Neutrophil (primary cell): ENCODE measurements around the gene B4GALT1.
"Not testable (repeated sequence)": the region's sequence is repeated elsewhere in the genome, so short reads cannot be mapped to it uniquely, and the experiment has no call there.

Experiments used
- H3K27ac ChIP-seq: fragments of 200-600 bp; sonication (generic); 2 replicates; pipeline ENCODE4 v1.5.1; 2016; ENCODE audit warnings: mild to moderate bottlenecking, moderate library complexity
- H3K27me3 ChIP-seq: fragments of 200-600 bp; sonication (generic); 2 replicates; pipeline ENCODE4 v1.6.0; 2016; ENCODE audit warnings: mild to moderate bottlenecking
- H3K36me3 ChIP-seq: fragments of 200-600 bp; sonication (generic); 2 replicates; pipeline ENCODE4 v1.5.1; 2017
- H3K4me1 ChIP-seq, 2 experiments: fragments of 200-600 bp in 1 of 2; sonication (generic) in 1 of 2; 1 replicate in 1 of 2; 2 replicates in 1 of 2; pipeline versions ENCODE4 v1.5.1 to v1.6.1; 2013 to 2016; ENCODE audit warnings: low read depth in 1 of 2, low read length in 1 of 2, mild to moderate bottlenecking in 1 of 2, moderate library complexity in 1 of 2; ENCODE audit not compliant: control insufficient read depth in 1 of 2, insufficient read depth in 1 of 2
- H3K4me3 ChIP-seq, 2 experiments: fragments of 200-600 bp in 1 of 2; sonication (generic) in 1 of 2; 1 replicate in 1 of 2; 2 replicates in 1 of 2; pipeline ENCODE4 v1.5.1; 2013 to 2016; ENCODE audit warnings: low read depth in 1 of 2, low read length in 1 of 2, mild to moderate bottlenecking in 1 of 2, moderate library complexity in 1 of 2
- H3K9me3 ChIP-seq: fragments of 200-600 bp; sonication (generic); 2 replicates; pipeline ENCODE4 v1.5.1; 2016
- TF ChIP-seq, protein P1 (sequence below): fragments of 200-600 bp; sonication (generic); IDR thresholded peaks from 2 replicates; pipeline ENCODE4 v1.5.1; 2016; ENCODE audit warnings: antibody characterized with exemption

The B4GALT1 gene

DNA sequence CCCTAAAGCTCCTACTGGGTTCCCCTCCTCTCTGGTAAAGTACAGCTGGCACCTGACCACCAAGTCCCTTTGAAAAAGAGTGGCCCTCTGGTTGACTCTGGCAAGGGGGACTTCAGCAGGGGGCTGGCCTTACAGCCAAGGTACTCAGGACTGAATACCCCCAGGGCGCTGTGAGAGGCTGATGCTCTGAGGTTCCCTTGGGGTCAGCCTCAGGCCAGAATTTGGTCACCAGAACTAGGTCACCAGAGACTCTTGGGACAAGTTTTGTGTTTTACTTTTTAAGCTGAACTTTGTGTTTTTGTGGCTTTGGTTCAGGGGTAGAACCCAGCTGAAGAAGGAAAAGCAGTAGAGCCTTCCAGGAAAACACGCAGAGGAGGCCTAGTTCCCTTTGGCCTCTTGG, 67.4 kb downstream of the B4GALT1 start:
- TF ChIP-seq, protein P1, sequence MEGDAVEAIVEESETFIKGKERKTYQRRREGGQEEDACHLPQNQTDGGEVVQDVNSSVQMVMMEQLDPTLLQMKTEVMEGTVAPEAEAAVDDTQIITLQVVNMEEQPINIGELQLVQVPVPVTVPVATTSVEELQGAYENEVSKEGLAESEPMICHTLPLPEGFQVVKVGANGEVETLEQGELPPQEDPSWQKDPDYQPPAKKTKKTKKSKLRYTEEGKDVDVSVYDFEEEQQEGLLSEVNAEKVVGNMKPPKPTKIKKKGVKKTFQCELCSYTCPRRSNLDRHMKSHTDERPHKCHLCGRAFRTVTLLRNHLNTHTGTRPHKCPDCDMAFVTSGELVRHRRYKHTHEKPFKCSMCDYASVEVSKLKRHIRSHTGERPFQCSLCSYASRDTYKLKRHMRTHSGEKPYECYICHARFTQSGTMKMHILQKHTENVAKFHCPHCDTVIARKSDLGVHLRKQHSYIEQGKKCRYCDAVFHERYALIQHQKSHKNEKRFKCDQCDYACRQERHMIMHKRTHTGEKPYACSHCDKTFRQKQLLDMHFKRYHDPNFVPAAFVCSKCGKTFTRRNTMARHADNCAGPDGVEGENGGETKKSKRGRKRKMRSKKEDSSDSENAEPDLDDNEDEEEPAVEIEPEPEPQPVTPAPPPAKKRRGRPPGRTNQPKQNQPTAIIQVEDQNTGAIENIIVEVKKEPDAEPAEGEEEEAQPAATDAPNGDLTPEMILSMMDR: no peak
- Histone ChIP-seq H3K4me1 (no peaks in the 10 kb centered on the region), H3K36me3 (no peaks in the 10 kb centered on the region), H3K27me3 (no peaks in the 10 kb centered on the region), H3K4me3 (no peak overlapping the region), H3K9me3 (no peaks in the 10 kb centered on the region), H3K27ac (no peak overlapping the region)

DNA sequence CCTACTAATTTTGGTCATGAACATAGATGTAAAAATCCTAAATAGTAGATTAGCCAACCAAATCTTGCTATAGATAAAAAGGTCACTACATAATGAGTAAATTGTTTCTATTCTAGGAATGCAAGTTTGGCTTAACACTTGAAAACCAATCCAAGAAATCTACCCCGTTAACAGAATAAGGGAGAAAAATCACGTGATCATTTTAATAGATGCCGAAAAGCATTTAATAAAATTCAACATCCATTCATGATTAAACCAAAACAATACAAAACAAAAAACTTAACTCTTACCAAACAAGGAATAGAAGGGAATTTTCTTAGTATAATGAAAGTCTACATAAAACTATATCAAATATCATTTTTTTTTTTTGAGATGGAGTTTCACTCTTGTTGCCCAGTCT, 69.9 kb downstream of the B4GALT1 start:
- no peak overlapping the region for H3K4me3 ChIP-seq
- no peak overlapping the region for H3K27ac ChIP-seq
- H3K9me3 ChIP-seq: no peaks in the 10 kb centered on the region
- H3K36me3 ChIP-seq: no peaks in the 10 kb centered on the region
- H3K27me3 ChIP-seq: no peaks in the 10 kb centered on the region
- no peaks in the 10 kb centered on the region for H3K4me1 ChIP-seq
- TF ChIP-seq, protein P1: no peak

DNA sequence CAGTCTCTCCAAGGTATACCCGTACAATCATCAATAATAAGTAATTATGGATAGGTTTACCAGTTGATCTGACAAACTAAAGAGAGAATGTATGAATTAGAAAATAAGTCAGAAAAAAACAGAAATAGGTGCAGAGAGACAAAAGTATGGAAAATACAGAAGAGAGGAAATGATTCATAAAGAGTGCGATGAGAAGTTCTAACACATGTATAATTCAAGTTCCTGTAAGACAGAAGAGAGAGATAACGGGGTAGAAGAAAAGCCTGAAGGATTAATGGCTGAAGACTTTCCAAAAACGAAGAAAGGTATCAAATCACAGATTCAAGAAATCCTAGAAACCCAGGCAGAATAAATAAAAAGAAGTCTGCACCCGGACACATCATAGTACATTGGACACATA, 74.5 kb downstream of the B4GALT1 start:
- Histone ChIP-seq H3K27ac (no peak overlapping the region), H3K4me3 (no peak overlapping the region), H3K9me3 (no peaks in the 10 kb centered on the region), H3K27me3 (no peaks in the 10 kb centered on the region), H3K36me3 (no peaks in the 10 kb centered on the region), H3K4me1 (no peaks in the 10 kb centered on the region)
- TF ChIP-seq, protein P1: no peak

DNA sequence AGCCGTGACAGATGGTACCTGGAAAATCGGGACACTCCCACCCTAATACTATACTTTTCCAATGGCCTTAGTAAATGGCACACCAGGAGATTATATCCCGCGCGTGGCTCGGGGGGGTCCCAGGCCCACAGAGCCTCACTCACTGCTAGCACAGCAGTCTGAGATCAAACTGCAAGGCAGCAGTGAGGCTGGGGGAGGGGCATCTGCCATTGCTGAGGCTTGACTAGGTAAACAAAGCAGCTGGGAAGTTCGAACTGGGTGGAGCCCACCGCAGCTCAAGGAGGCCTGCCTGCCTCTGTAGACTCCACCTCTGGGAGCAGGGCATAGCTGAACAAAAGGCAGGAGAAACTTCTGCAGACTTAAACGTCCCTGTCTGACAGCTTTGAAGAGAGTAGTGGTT, 81.5 kb downstream of the B4GALT1 start:
- not testable (repeated sequence) for H3K36me3 ChIP-seq, H3K4me1 ChIP-seq

DNA sequence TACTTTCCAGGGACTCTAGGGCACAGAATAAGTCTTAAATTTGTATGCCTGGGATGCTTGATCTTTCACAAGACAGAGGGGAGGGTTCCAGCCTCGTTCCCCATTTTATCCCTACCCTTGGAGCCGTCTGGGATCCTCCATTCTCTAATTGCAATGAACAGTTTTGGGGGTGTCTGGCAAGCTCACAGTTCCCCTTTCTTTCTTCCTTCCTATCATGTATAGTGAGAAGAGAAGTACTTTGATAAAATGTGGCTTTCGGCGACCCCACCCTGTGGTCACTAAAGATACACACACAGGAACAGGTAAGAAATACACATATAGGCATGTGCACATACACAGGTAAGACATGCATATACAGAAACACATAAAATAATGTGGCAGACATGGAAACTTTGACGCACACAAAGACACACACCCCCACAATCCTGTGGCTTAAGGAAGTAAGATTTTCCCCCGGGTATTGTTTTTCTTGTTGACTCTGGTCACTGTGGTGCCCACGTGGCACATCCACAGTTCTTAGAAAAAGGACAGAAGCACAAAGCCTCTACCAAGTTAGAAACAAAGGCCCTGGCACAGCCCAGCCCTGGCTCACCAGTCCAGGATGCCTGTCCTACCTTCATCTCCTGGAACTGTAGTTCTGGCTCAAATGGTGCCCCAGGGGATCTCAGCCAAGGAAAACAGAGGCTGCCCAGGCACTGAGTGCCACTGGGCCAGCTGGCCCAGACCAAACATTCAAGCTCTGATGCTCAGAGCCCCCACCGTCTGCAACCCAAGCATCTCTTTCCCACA, 84.4 kb downstream of the B4GALT1 start:
- Histone ChIP-seq H3K4me1 (peaks cover 8% of the 10 kb centered on the region in 2 experiments), H3K27me3 (no peaks in the 10 kb centered on the region), H3K27ac (no peak overlapping the region), H3K4me3 (no peak overlapping the region), H3K36me3 (no peaks in the 10 kb centered on the region), H3K9me3 (no peaks in the 10 kb centered on the region)
- TF ChIP-seq, protein P1: no peak

More for the DNA sequence above, 81.5 kb downstream of the B4GALT1 start:
- not testable (repeated sequence) for H3K9me3 ChIP-seq, H3K27me3 ChIP-seq, H3K27ac ChIP-seq, H3K4me3 ChIP-seq

DNA sequence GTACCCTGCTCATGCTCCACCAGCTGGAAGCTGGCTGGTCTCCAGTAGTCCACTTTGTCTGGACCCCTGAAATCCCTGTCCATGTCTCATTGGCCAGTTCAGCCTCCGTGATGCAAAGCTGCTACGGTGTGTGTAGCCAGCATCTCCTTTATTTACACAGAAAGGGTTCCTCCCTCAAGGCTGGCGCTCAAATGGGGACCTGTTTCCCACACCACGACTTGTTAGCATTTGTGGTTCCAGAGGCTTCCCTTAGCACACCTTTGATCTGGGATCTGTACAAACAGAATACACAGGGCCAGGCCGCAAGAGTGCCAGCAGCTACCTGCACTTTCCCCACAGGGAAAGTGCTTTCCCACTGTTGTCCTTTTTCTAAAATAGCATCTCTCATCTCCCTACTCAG, 85.0 kb downstream of the B4GALT1 start:
- Histone ChIP-seq H3K4me1 (peaks cover 8% of the 10 kb centered on the region in 2 experiments), H3K36me3 (no peaks in the 10 kb centered on the region), H3K9me3 (no peaks in the 10 kb centered on the region), H3K27ac (no peak overlapping the region), H3K4me3 (no peak overlapping the region), H3K27me3 (no peaks in the 10 kb centered on the region)
- TF ChIP-seq, protein P1: no peak
